Body of pancreas (tissue), 4 donors: ENCODE results near the gene GALM.

ENCODE experiments used
- POLR2A ChIP-seq, 3 donors: fragments of 450-650 bp; IDR thresholded peaks; one replicate each; pipeline ENCODE4 v1.6.1; 2016; ENCODE audit warnings: antibody characterized with exemption in 3 of 3, mild to moderate bottlenecking in 2 of 3
- TF ChIP-seq, protein P1 (sequence below), 7 experiments: fragments of 450-650 bp in 4 of 7; fragments of 200-600 bp in 3 of 7; sonication (generic) in 3 of 7; IDR thresholded peaks; one replicate each; pipeline ENCODE4 v1.5.1; 2016 to 2019; ENCODE audit warnings: antibody characterized with exemption in 7 of 7

DNA sequence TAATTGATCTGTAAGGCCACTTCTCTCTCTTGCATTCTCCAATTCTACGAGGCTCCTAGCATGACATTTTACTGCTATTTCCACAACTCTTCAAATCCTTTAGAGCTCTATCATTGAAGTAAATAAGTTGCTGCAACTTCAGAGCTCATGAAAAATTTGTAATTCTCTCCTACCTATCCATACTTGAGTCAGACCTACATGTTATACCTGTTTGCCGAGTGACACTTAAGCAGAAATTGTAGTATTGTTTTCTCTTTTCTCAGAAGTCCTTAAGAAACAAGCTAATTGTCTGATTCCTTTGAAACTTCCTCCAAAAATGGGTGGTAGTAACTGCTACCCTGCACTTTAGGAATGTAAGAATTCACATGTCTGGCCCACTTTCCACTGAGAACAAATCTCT, 26.1 kb downstream of the GALM start:
- TF ChIP-seq, protein P1, sequence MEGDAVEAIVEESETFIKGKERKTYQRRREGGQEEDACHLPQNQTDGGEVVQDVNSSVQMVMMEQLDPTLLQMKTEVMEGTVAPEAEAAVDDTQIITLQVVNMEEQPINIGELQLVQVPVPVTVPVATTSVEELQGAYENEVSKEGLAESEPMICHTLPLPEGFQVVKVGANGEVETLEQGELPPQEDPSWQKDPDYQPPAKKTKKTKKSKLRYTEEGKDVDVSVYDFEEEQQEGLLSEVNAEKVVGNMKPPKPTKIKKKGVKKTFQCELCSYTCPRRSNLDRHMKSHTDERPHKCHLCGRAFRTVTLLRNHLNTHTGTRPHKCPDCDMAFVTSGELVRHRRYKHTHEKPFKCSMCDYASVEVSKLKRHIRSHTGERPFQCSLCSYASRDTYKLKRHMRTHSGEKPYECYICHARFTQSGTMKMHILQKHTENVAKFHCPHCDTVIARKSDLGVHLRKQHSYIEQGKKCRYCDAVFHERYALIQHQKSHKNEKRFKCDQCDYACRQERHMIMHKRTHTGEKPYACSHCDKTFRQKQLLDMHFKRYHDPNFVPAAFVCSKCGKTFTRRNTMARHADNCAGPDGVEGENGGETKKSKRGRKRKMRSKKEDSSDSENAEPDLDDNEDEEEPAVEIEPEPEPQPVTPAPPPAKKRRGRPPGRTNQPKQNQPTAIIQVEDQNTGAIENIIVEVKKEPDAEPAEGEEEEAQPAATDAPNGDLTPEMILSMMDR (IDR thresholded peaks at IDR 0.05): no peak
- TF ChIP-seq POLR2A (IDR thresholded peaks at IDR 0.05): no peak
